Gastroesophageal sphincter (tissue), 4 donors: ENCODE results near the gene ZNF778. TPM values are rescaled to one million over a fixed set of nuclear protein-coding genes. Genes with fewer than 3 reads are reported as not detected.
"Not testable (repeated sequence)": the region's sequence is repeated elsewhere in the genome, so short reads cannot be mapped to it uniquely, and the experiment has no call there.

Experiments
- ATAC-seq: fragments of 150-250 bp; one replicate; pipeline ENCODE4 v1.9.1; 2016; ENCODE audit warnings: mild to moderate bottlenecking, moderate library complexity
- H3K27ac ChIP-seq, 4 donors: fragments of 200-600 bp; sonication (generic) in 3 of 4; 1 replicate in 3 of 4; 2 replicates in 1 of 4; pipeline ENCODE4 v1.5.1; 2016 to 2019
- H3K27me3 ChIP-seq: fragments of 200-600 bp; sonication (generic); one replicate; pipeline ENCODE4 v1.5.1; 2019
- H3K36me3 ChIP-seq, 2 donors: fragments of 200-600 bp; sonication (generic); one replicate each; pipeline ENCODE4 v1.5.1; 2019; ENCODE audit warnings: control low read depth in 1 of 2
- H3K4me1 ChIP-seq, 3 donors: fragments of 200-600 bp; sonication (generic); 1 replicate in 2 of 3; 2 replicates in 1 of 3; pipeline ENCODE4 v1.5.1; 2016 to 2019; ENCODE audit warnings: control low read depth in 2 of 3
- H3K4me3 ChIP-seq, 2 donors: fragments of 200-600 bp; sonication (generic); one replicate each; pipeline ENCODE4 v1.5.1; 2019; ENCODE audit warnings: mild to moderate bottlenecking in 1 of 2, moderate library complexity in 1 of 2
- H3K9me3 ChIP-seq, 3 donors: fragments of 200-600 bp; sonication (generic); one replicate each; pipeline ENCODE4 v1.5.1; 2017 to 2019; ENCODE audit warnings: control low read depth in 2 of 3
- EP300 ChIP-seq: sonication (generic); formaldehyde crosslinking; IDR thresholded peaks from one replicate; pipeline ENCODE4 v1.6.1; 2017; ENCODE audit warnings: antibody characterized with exemption, mild to moderate bottlenecking
- POLR2A ChIP-seq, 2 donors: fragments of 450-650 bp; IDR thresholded peaks; one replicate each; pipeline ENCODE4 v1.6.1; 2017; ENCODE audit warnings: antibody characterized with exemption in 2 of 2, mild to moderate bottlenecking in 2 of 2, moderate library complexity in 1 of 2
- POLR2AphosphoS5 ChIP-seq: sonication (generic); formaldehyde crosslinking; IDR thresholded peaks from one replicate; pipeline ENCODE4 v1.6.1; 2017; ENCODE audit warnings: antibody characterized with exemption
- WGBS, 2 donors: methylation state at CpG; one replicate each; pipeline ENCODE4 v1.1.5; 2018; ENCODE audit warnings: low coverage in 1 of 2; 5-methylcytosine and 5-hydroxymethylcytosine counted together
- total RNA-seq, 4 donors: library from RNA; depleted of rRNA; stranded (reverse); fragments of >200 nt; gene quantifications; one replicate each; pipeline ENCODE4 v1.1.0, GENCODE V29; 2016
- TF ChIP-seq, protein P1 (sequence below), 4 experiments: fragments of 200-600 bp in 2 of 4; fragments of 450-650 bp in 2 of 4; sonication (generic) in 1 of 4; IDR thresholded peaks; one replicate each; pipeline ENCODE4 v1.5.1; 2017 to 2019; ENCODE audit warnings: antibody characterized with exemption in 4 of 4, mild to moderate bottlenecking in 2 of 4, moderate library complexity in 2 of 4

Gene ZNF778
- total RNA-seq, 4 donors from 2014 or later: 11.1 to 28.0 (median 12.4) TPM

DNA sequence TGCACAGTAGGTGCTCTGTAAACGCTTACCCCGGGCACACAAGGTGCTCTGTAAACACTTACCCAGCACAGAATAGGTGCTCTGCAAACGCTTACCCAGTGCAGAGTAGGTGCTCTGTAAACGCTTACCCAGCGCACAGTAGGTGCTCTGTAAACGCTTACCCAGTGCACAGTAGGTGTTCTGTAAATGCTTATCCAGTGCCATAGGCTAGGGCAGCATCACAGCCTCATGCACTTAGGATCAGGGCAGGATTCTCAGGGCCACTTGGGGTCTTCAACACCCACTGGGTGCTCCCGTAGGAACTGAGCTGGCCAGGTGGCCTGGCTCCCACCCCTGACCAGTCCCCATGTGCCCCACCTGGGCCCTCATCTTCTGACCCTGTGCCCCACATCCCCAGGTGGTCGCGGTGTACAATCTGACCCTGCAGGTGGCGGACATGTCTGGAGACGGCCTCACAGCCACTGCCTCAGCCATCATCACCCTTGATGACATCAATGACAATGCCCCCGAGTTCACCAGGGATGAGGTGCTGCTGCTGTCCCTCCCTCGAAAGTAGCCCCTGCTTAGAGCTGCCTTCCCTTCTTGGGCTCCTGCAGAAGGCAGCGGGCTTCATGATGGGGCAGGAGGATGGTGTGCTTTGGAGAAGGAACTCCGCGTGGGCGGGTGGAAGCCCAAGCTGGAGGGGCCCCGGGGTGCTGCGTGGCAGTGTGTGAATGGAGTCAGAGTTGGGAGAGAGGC lies 30.3 kb upstream of the ZNF778 start:
- Histone ChIP-seq H3K27ac (no peak overlapping the region), H3K36me3 (no peaks in the 10 kb centered on the region), H3K4me1 (peaks cover 0 to 10% (median 6%) of the 10 kb centered on the region in 3 donors), H3K4me3 (no peak overlapping the region), H3K27me3 (peaks cover 28% of the 10 kb centered on the region), H3K9me3 (no peaks in the 10 kb centered on the region)
- 30 to 87% methylated on average over 2 to 3 of the region's 19 CpGs for WGBS, 2 donors
- no peak for TF ChIP-seq EP300
- TF ChIP-seq POLR2A (IDR thresholded peaks at IDR 0.05): no peak
- no peak for ATAC-seq

DNA sequence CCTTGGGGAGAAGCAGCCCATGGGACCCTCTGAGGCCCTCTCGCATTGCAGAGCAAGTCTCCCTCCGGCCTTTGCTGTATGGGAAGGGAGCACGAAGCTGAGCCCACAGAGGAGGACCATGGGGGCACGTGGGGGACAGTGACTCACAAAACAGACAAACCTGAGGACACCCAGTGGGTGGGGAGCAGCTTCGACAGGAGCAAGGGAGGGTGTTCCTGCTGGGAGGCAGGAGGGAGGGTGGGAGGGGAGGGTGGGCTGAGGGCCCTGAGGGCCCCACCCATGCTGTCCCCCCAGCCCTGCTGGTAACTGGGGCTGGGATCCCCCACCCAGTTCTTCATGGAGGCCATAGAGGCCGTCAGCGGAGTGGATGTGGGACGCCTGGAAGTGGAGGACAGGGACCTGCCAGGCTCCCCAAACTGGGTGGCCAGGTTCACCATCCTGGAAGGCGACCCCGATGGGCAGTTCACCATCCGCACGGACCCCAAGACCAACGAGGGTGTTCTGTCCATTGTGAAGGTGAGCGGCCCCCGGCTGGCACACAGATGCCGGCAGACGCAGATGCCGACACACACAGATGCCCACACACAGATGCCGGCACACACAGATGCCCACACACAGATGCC lies 29.6 kb upstream of the ZNF778 start:
- H3K36me3 ChIP-seq: no peaks in the 10 kb centered on the region
- H3K4me1 ChIP-seq: peaks cover 0 to 12% (median 6%) of the 10 kb centered on the region in 3 donors
- 60% methylated on average over 1 of the region's 19 CpGs; no CpG with 5 or more reads in 1 of the 2 donors for WGBS, 2 donors
- TF ChIP-seq POLR2A (IDR thresholded peaks at IDR 0.05) (no peak), POLR2AphosphoS5 (no peak), EP300 (no peak)
- TF ChIP-seq, protein P1, sequence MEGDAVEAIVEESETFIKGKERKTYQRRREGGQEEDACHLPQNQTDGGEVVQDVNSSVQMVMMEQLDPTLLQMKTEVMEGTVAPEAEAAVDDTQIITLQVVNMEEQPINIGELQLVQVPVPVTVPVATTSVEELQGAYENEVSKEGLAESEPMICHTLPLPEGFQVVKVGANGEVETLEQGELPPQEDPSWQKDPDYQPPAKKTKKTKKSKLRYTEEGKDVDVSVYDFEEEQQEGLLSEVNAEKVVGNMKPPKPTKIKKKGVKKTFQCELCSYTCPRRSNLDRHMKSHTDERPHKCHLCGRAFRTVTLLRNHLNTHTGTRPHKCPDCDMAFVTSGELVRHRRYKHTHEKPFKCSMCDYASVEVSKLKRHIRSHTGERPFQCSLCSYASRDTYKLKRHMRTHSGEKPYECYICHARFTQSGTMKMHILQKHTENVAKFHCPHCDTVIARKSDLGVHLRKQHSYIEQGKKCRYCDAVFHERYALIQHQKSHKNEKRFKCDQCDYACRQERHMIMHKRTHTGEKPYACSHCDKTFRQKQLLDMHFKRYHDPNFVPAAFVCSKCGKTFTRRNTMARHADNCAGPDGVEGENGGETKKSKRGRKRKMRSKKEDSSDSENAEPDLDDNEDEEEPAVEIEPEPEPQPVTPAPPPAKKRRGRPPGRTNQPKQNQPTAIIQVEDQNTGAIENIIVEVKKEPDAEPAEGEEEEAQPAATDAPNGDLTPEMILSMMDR (IDR thresholded peaks at IDR 0.05): no peak
- no peak for ATAC-seq
- H3K27ac ChIP-seq: no peak overlapping the region
- H3K9me3 ChIP-seq: no peaks in the 10 kb centered on the region
- H3K4me3 ChIP-seq: no peak overlapping the region
- H3K27me3 ChIP-seq: peaks cover 22% of the 10 kb centered on the region

DNA sequence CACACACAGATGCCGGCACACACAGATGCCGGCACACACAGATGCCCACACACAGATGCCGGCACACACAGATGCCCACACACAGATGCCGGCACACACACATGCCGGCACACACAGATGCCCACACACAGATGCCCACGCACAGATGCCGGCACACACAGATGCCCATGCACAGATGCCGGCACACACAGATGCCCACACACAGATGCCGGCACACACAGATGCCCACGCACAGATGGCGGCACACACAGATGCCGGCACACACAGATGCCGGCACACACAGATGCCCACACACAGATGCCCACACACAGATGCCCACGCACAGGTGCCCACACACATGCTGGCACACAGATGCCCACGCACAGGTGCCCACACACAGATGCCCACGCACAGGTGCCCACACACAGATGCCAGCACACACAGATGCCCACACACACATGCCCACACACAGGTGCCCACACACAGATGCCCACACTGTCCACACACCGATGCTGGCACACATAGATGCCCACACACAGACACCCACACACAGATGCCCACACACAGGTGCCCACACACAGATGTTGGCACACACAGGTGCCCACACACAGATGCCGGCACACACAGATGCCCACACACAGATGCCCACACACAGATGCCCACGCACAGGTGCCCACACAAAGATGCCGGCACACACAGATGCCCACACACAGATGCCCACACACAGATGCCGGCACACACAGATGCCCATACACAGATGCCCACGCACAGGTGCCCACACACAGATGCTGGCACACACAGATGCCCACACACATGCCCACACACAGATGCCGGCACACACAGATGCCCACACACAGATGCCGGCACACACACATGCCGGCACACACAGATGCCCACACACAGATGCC lies 28.8 kb upstream of the ZNF778 start:
- ATAC-seq, H3K9me3 ChIP-seq, H3K4me3 ChIP-seq, H3K27ac ChIP-seq, H3K36me3 ChIP-seq: not testable (repeated sequence)
- peaks cover 0 to 19% (median 6%) of the 10 kb centered on the region in 3 donors for H3K4me1 ChIP-seq
- H3K27me3 ChIP-seq: peaks cover 15% of the 10 kb centered on the region
- 81% methylated on average over 6 of the region's 25 CpGs; no CpG with 5 or more reads in 1 of the 2 donors for WGBS, 2 donors

DNA sequence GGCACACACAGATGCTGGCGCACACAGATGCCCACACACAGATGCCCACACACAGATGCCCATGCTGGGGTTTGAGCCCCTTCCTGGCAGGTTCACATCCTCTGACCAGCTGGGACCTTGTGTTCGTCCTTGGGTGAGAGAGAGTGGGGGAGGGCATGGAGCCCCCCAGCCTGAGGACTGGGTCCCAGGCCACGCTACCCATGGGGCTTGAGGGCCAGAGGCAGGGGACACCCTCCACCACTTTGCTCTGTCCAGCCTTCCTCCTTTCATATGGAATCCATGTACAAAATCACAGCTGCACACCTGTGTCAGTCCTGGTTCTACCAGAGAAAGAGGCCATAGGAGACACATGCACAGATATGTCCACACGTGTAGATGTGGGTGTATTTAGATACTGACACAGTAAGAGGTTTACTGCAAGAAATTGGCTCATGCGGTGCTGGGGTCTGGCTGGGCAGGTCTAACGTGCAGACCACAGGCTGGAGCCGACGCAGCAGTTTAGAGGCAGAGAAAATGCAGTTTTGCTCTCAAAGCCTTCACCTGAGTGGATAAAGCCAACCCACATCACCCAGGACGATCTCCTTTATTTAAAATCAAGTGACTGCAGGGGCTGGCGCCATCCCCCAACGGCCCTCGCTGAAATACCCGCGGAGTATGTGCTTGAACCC lies 28.0 kb upstream of the ZNF778 start:
- no peak for ATAC-seq

DNA sequence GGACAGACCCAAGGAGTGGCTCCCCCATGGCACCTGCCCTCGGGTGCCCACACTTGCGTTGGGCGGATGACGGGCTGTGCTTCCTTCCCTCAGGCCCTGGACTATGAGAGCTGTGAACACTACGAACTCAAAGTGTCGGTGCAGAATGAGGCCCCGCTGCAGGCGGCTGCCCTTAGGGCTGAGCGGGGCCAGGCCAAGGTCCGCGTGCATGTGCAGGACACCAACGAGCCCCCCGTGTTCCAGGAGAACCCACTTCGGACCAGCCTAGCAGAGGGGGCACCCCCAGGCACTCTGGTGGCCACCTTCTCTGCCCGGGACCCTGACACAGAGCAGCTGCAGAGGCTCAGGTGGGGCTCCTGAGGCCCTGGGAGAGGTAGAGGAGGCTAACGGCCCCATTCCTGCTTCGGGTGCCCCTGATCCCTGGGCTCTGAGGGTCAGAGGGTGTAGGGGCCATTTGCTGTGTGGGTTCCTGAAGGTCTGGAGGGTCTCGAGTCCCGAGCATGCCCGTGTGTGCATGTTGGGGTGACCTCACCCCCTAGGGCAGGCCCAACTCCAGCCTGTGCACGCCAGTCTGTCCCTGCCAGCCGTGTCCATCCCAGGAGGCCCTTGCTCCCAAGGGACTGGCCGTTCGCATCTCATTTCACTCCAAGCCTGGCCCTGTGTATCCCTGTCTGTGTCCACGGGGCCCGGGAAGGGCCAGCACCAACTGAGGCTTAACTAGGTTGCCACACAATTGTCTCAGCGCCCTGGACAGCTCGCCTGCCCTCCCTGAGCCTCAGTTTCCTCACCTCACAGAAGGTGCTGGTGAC lies 27.1 kb upstream of the ZNF778 start:
- ATAC-seq: no peak
- H3K27me3 ChIP-seq: peaks cover 15% of the 10 kb centered on the region

More for the DNA sequence above, 28.0 kb upstream of the ZNF778 start:
- no peak overlapping the region for H3K4me3 ChIP-seq
- H3K27ac ChIP-seq: no peak overlapping the region
- TF ChIP-seq POLR2AphosphoS5 (no peak), EP300 (no peak)
- TF ChIP-seq, protein P1 (IDR thresholded peaks at IDR 0.05): no peak
- 38% methylated on average over 10 of the region's 14 CpGs; no CpG with 5 or more reads in 1 of the 2 donors for WGBS, 2 donors
- no peaks in the 10 kb centered on the region for H3K9me3 ChIP-seq
- H3K4me1 ChIP-seq: peaks cover 0 to 19% (median 6%) of the 10 kb centered on the region in 3 donors
- no peaks in the 10 kb centered on the region for H3K36me3 ChIP-seq
- peaks cover 15% of the 10 kb centered on the region for H3K27me3 ChIP-seq

More for the DNA sequence above, 27.1 kb upstream of the ZNF778 start:
- H3K4me1 ChIP-seq: peaks cover 0 to 19% (median 6%) of the 10 kb centered on the region in 3 donors
- no peak overlapping the region for H3K27ac ChIP-seq
- TF ChIP-seq, protein P1 (IDR thresholded peaks at IDR 0.05): no peak
- no peak for TF ChIP-seq POLR2AphosphoS5
- no peak for TF ChIP-seq EP300
- no peak for TF ChIP-seq POLR2A (IDR thresholded peaks at IDR 0.05)
- H3K36me3 ChIP-seq: no peaks in the 10 kb centered on the region
- H3K4me3 ChIP-seq: no peak overlapping the region
- 59 to 80% methylated on average over 1 to 6 of the region's 28 CpGs for WGBS, 2 donors
- H3K9me3 ChIP-seq: no peaks in the 10 kb centered on the region
